ENCODE results near the gene NLGN1.

DNA sequence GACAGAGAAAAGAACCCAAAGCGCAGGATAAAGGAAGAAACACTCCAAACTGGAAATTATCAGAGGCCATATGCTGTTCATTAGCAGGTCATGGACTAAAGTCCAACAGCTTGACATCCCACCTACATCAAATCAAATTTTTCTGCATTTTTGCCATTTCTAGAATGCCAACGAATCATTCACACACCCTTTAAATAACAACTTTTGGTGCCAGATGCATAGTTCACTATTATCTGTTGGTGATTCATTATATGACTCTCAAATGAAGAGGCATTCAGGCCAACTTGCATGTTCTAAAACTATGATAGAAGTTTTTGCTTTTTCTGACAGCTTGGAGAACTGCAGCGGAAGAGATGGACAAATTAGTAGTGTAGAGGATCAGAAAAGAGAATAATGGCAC, 931.8 kb downstream of the NLGN1 start:
- TF ChIP-seq EZH2 (IDR thresholded peaks at IDR 0.05): no peak
- TF ChIP-seq, protein P1, sequence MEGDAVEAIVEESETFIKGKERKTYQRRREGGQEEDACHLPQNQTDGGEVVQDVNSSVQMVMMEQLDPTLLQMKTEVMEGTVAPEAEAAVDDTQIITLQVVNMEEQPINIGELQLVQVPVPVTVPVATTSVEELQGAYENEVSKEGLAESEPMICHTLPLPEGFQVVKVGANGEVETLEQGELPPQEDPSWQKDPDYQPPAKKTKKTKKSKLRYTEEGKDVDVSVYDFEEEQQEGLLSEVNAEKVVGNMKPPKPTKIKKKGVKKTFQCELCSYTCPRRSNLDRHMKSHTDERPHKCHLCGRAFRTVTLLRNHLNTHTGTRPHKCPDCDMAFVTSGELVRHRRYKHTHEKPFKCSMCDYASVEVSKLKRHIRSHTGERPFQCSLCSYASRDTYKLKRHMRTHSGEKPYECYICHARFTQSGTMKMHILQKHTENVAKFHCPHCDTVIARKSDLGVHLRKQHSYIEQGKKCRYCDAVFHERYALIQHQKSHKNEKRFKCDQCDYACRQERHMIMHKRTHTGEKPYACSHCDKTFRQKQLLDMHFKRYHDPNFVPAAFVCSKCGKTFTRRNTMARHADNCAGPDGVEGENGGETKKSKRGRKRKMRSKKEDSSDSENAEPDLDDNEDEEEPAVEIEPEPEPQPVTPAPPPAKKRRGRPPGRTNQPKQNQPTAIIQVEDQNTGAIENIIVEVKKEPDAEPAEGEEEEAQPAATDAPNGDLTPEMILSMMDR (IDR thresholded peaks at IDR 0.05 in 2 of 3, conservative IDR thresholded peaks at IDR 0.05 in 1 of 3; ENCODE audit: borderline replicate concordance in 1 of 3, insufficient read depth in 1 of 3, low read depth in 2 of 3, low read length in 2 of 3): no peak
- TF ChIP-seq EZH2phosphoT487 (IDR thresholded peaks at IDR 0.05; ENCODE audit: borderline replicate concordance): no peak
- no peak for TF ChIP-seq SIN3A (IDR thresholded peaks at IDR 0.05; ENCODE audit: low read depth)
- TF ChIP-seq POLR2AphosphoS5 (IDR thresholded peaks at IDR 0.05; ENCODE audit: low read depth, low read length): no peak
- TF ChIP-seq SP1 (IDR thresholded peaks at IDR 0.05; ENCODE audit: low read depth): no peak
- TF ChIP-seq RAD21 (IDR thresholded peaks at IDR 0.05; ENCODE audit: low read depth): no peak
- TF ChIP-seq POLR2A (IDR thresholded peaks at IDR 0.05; ENCODE audit: borderline replicate concordance, extremely low read depth, insufficient read depth, insufficient read length): no peak
- TF ChIP-seq, protein P2, sequence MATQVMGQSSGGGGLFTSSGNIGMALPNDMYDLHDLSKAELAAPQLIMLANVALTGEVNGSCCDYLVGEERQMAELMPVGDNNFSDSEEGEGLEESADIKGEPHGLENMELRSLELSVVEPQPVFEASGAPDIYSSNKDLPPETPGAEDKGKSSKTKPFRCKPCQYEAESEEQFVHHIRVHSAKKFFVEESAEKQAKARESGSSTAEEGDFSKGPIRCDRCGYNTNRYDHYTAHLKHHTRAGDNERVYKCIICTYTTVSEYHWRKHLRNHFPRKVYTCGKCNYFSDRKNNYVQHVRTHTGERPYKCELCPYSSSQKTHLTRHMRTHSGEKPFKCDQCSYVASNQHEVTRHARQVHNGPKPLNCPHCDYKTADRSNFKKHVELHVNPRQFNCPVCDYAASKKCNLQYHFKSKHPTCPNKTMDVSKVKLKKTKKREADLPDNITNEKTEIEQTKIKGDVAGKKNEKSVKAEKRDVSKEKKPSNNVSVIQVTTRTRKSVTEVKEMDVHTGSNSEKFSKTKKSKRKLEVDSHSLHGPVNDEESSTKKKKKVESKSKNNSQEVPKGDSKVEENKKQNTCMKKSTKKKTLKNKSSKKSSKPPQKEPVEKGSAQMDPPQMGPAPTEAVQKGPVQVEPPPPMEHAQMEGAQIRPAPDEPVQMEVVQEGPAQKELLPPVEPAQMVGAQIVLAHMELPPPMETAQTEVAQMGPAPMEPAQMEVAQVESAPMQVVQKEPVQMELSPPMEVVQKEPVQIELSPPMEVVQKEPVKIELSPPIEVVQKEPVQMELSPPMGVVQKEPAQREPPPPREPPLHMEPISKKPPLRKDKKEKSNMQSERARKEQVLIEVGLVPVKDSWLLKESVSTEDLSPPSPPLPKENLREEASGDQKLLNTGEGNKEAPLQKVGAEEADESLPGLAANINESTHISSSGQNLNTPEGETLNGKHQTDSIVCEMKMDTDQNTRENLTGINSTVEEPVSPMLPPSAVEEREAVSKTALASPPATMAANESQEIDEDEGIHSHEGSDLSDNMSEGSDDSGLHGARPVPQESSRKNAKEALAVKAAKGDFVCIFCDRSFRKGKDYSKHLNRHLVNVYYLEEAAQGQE (IDR thresholded peaks at IDR 0.05; ENCODE audit: low read depth): no peak
- no peak for TF ChIP-seq JUND (IDR thresholded peaks at IDR 0.05)
